GM18907 (cell line): ENCODE data around the gene NPAT.
A peak's percentile ranks its signal among the peaks of the same experiment; 100 is the strongest.

Source experiments
- ATAC-seq: cut with Tn5 transposase; IDR thresholded peaks from one replicate; pipeline ENCODE4 v1.9.1; 2021; ENCODE audit warnings: mild to moderate bottlenecking, moderate library complexity; ENCODE audit not compliant: unreplicated experiment

Gene NPAT

DNA sequence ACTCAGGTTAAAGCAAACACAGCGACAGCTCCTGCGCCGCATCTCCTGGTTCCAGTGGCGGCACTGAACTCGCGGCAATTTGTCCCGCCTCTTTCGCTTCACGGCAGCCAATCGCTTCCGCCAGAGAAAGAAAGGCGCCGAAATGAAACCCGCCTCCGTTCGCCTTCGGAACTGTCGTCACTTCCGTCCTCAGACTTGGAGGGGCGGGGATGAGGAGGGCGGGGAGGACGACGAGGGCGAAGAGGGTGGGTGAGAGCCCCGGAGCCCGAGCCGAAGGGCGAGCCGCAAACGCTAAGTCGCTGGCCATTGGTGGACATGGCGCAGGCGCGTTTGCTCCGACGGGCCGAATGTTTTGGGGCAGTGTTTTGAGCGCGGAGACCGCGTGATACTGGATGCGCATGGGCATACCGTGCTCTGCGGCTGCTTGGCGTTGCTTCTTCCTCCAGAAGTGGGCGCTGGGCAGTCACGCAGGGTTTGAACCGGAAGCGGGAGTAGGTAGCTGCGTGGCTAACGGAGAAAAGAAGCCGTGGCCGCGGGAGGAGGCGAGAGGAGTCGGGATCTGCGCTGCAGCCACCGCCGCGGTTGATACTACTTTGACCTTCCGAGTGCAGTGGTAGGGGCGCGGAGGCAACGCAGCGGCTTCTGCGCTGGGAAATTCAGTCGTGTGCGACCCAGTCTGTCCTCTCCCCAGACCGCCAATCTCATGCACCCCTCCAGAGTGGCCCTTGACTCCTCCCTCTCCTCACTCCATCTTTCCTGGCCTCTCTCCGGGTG lies at the start of gene NPAT, which contains the start of gene ATM:
TSS of gene NPAT (minus strand) at position 65 of the 774 bp plus-strand sequence. CDS start 102 bp downstream, outside the sequence.
TSS of gene ATM (plus strand) at position 494 of the 774 bp plus-strand sequence. CDS start 4,558 bp downstream, outside the sequence.
- peak; percentile 80 for ATAC-seq

DNA sequence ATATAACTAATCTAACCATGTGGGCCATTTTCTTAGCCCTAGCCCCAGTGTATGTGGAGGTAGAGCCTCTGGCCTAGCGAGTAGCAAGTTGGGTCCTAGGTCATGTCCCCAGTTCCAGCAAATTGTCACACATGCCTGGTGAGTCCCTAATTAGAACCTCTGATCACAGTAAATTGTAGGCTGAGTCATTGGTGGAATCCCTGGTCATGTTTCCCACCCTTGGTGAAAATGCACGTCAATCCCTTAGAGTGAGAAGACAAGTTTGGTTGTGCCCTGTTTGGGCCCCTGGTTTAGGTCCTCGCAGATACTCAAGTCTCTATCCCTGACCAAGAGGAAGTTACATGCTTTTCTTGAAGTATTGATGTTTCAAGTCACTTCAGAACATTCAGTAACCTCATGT lies 47.1 kb upstream of the NPAT start:
- no peak for ATAC-seq

DNA sequence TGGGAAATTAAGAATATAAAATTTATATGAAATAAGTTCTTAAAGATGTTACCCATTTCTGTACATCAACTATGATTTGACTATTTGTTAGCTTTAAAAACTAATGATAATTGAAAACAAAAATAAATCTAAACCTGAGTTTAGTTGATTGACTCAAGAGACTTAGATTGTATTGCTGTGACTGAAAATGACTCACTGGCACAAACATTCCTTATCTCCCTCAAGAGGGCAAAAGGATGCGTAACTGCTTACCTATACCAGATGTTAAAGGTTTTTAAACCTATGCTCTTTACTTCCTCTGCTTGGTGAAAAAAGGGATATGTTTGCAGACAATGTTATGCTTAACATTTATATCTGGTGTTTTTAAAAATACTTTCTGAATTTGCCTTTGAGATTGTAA lies 30.7 kb upstream of the NPAT start:
- ATAC-seq: no peak

DNA sequence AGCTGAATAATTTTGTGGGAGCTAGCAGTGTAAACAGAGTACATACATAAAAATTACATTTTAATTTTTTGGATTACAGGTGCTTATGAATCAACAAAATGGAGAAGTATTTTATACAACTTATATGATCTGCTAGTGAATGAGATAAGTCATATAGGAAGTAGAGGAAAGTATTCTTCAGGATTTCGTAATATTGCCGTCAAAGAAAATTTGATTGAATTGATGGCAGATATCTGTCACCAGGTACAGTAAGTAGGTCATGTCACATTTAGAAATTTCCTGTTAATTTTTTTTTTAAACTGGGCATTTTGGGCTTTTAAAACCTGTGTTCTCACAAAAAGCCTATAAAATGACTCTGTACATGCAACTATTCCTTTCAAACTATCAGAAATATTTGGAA lies 24.4 kb upstream of the NPAT start:
- no peak for ATAC-seq

DNA sequence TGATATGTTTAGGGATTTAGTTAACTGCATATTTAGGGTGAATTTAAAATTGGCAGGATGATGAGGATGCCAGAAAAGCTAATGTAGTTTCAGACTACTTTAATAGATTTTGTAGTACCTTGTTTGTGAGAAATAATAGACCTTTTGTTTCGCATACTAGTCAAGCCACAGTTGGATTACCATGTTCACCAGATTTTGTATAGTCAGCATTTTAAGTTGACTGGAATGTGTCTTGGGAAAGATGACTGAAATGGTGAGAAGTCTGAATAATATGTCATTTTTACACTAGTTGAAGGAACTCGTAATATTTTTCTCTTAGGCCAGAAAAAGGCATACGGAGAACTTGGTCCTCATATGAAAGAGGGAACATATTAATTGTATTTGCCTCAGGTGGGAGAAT lies 23.9 kb upstream of the NPAT start:
- no peak for ATAC-seq

DNA sequence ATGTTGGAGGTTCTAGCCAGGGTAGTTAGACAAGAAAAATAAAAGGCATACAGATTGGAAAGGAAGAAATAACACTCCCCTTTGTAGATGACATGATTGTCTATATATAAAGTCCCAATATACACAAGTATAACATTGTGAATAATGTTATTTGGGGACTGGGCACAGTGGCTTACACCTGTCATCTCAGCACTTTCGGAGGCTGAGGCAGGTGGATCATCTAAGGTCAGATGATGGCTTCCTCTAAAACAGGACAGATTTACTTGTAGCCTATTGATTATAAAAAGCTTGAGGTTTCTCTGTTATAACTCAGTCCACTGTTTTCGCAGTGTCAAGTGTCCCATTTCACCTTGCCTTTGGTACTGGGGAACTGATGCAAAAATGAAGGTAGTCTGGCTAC lies 20.0 kb upstream of the NPAT start:
- no peak for ATAC-seq

DNA sequence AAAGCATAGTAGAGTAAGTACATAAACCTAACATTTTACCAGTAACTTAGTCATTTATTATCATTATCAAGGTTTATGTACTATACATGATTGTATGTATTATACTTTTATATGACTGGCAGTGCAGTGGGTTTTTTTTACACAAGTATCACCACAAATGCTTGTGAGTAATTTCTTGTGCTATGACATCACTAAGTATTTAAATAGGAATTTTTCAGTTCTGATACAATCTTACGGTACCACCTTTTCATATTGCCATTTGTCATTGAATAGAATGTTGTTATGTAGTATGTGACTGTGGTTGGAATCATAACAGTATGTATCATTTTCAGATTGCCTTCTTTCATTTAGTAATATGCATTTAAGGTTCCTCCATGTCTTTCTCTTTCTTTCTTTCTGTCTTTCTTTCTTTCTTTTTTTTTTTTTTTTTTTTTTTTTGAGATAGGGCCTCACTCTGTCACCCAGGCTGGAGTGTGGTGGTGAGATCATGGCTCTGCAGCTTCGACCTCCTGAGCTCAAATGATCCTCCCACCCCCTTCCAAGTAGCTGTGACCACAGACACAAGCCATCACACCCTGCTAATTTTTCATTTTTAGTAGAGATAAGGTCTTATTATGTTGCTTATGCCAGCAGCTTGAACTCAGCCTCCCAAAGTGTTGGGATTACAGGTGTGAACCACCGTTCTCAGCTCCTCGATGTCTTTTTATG lies 19.0 kb upstream of the NPAT start:
- ATAC-seq: no peak

DNA sequence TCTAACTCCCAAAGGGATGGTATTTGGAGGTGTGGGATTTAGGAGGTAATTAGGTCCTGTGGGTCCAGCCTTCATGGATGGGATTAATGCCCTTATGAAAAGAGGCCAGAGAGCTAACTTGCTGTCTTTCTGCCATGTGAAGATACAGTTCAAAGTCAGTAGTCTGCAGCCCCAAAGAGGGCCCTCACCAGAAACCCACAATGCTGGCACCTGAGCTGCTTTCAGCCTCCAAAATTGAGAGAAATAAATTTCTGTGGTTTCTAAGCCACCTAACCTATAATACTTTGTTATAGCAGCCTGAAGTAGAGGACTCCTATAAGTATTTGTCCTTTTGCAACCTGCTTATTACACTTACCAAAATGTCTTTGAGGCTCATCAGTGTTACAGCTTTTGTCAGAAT lies 16.6 kb upstream of the NPAT start:
- ATAC-seq: no peak

DNA sequence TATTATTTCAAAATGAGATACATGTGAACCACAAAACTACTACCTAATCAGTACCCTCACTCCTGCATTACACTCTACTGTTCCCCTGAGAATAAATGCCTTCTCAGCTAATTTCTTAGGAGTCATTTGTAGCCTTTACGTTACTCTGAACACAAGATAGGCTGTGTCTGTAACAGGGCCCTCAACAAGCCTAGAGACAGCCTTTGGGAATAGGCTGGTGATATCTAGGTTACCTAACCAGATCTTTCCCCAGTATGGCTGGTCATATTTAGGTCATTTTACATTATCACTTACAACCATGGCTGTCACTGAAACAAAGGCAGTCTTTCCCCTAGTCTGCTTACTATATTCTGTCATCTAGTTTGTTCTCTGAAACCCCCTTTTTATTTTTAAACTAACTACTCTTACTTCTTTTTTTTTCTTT lies 14.6 kb upstream of the NPAT start:
- peak; percentile 76 for ATAC-seq

DNA sequence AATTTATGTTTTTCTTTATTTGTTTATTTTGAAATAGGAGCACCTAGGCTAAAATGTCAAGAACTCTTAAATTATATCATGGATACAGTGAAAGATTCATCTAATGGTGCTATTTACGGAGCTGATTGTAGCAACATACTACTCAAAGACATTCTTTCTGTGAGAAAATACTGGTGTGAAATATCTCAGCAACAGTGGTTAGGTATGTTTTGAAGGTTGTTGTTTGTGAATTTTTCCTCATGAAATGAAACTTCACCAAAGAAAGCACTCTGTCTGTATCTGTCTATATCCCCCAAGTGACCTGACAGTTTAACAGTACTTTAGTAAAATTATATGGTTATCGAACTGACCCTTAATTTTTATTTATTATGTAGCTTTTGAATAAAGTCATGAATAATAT lies 13.2 kb upstream of the NPAT start:
- ATAC-seq: no peak

DNA sequence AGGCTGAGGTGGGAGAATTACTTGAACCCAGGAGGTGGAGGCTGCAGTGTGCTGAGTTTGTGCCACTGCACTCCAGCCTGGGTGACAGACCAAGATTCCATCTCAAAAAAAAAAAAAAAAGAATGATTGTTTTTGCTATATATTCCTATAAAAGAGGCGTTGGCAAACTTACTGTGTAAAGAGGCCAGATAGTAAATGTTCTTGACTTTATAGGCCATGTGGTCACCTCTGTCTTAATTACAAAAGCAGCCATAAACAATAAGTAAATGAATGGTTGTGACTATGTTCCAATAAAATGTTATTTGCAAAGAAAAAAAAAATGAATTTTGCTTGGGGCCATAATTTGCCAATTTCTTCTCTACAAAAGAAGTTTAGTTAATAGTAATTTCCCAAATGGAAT lies 12.8 kb upstream of the NPAT start:
- no peak for ATAC-seq

DNA sequence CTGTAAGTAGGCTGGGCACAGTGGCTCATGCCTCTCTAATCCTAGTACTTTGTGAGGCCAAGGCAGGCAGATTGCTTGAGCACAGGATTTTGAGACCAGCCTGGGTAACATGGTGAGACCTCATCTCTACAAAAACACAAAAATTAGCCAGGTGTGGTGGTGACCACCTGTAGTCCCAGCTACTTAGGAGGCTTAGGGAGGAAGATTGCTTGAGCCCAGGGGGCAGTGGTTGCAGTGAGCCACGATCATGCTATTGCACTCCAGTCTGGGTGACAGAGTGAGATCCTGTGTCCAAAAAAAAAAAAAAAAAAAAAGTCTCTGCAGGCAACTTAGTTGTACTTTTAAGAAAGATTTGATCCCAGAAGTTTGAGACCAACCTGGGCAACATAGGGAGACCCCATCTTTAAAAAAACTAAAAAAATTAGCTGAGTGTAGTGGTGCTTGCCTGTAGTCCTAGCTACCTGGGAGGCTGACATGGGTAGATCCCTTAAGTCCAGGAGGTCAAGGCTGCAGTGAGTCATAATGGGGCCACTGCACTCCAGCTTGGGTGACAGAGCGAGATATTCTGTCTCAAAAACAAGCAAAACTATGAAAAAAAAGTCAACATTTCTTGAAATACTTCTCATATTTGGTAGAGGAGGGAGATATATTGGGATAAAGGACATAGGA lies 11.0 kb upstream of the NPAT start:
- no peak for ATAC-seq

DNA sequence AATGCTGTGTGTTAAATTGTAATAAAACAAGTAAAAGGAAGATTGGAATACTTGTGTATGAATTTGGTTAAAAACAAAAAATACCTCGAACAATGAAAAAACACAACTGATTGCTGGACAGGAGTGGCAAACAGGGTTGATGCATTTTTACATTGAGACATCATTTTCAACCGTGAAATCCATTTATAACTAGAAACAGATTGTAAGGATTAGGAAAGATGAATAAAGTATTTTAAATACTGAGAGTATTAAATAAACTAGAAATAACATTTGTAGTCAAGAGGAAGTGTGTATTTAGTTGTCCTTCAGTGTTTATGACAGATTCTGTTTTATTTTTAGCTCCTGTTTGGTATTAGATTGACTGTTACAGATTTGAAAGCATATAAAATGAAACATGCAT lies 5.8 kb upstream of the NPAT start:
- ATAC-seq: no peak

DNA sequence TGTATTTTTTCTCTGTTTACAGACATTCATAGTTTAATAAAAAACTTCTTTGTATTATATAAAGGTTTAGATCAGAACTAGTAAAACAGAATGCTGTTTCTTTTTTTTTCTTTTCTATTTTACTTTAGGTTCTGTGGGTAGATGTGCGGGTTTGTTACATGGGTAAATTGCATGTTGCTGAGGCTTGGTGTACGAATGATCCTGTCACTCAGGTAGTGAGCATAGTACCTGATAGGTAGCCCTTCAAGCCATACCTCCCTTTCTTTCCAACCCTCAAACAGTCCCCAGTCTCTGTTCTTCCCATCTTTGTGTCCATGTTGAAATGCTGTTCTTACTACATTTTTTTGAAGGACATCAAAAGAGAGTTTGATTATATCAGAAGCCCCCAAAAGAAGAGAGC lies 3.6 kb upstream of the NPAT start:
- no peak for ATAC-seq

DNA sequence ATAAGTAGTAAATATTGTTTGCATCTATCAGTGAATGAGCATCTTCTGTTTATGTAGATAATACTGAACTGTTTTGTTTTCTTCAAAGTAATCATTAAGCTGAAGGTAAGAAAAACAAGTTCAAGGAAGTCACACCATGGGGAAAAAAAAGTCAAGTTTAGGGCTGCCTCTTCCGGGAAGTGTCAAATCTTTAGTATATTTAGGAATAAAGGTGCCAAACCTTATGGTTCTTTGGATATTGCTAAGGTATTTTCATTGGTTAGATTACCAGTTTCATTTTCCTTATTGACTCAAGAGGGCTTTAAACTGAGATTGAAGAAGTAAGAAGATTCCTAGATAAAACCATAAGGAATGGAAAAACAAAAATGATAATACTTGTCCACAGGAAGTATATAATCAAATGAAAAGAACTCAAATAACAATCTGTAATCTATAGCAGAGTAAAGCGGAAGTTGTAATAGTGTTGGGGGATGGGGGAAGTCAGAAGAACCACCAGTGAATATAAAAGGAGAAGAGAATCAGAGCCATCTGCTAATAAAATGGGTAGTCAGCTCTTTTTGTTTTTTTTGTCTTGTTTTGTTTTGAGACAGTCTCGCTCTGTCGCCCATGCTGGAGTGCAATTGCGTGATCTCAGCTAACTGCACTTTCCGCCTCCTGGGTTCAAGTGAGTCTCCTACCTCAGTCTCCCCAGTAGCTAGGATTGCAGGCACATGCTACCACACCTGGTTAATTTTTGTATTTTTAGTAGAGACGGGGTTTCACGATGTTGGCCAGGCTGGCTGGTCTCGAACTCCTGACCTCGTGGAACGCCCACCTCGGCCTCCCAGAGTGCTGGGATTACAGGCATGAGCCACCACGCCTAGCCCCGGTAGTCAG lies 2.7 kb upstream of the NPAT start:
- ATAC-seq: no peak

DNA sequence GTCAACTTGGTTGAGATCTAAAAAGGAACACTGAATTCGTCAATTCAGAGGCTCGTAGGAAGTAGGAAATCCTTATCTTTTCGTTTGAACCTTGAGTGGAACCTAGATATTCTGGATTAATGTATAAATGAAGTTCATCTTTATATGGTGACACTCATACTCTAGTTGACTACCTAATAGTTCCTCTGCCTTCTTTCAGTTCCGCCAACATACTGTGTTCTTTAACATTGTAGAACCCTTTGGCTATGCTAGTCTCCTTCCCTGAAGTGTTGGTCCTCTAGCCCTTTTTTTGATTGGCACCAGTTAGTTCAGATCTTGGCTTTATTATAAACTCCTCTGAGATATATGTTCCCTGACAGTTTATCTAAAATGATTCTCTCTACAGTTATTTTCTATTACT lies 1.9 kb upstream of the NPAT start:
- no peak for ATAC-seq

DNA sequence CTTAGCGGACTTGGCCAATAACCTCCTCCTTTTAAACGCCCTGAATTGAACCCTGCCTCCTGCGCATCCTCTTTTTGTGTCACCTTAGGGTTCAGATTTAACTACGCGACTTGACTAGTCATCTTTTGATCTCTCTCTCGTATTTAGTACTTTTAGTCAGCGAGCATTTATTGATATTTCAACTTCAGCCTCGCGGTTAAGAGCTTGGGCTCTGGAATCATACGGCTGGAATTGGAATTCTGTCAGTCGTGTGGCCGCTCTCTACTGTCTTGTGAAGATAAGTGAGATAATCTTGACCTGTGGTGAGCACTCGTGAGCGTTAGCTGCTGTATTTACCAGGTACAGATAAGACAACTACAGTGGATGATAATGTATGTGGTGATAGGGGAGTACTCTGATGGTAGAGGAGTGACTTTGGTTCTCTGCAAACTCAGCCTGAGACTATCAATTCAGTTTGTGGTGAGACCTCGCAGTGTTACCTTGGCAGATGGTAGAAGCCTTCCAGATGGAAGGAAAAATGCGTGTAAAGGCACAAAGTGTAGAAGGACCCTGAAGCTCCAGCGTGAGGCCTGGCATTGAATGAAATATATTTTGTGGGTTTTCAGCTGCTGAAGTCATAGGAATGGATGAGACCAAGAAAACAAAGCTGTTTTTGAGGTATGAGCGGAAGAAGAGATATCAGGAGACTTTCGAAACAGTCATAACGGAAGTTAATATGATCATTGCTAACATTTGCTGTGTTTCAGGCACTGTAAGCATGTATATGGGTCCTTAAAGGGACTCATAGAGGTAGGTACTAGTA lies 1.1 kb upstream of the NPAT start:
- peak; percentile 31 for ATAC-seq

DNA sequence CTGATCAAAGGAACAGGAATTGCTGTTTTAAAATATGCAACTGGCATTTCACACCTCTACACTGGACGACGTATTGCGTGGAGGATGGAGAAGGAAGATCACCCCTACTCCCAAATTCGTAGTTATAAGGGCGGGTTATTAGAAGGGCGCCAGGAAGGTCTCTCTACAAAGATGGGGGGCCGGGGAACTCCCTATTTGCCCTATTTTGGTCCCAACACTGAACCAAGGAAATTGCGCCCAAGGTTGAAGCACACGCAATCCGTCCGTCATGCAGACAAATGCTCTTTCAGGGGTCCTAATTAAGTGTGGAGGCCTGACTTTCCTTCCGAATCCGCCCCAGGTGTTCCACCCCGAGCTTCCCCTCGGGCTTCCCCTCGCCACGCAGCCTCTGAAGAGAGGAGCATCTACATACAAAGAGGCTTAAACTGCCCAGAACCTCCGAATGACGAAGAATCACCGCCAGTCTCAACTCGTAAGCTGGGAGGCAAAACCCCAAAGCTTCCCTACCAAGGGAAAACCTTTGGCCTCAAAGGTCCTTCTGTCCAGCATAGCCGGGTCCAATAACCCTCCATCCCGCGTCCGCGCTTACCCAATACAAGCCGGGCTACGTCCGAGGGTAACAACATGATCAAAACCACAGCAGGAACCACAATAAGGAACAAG lies 396 bp downstream of the NPAT start:
- peak; percentile 4 for ATAC-seq

DNA sequence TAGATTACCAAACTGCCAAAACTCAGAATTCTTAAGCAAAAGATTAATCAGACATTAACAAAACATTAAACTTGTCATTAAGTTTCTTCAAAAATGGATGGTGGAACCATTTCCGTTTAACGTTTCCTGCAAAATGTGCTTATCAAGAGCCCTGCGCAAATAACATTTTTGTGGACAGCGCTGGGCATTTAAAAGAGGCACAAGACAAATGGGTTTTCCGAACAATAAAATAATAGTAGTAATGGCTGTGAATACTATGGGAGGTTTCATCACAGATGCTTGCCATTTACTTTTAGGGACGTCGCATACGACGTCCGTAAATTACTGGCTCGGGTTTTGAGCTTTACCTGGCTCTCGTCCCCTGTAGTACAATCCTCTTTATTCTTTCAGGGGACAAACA lies 1.1 kb downstream of the NPAT start:
- ATAC-seq: no peak
